ENCODE data around the gene MYO15B. TPM values are rescaled to one million over a fixed set of nuclear protein-coding genes. Genes with fewer than 3 reads are reported as not detected.

Gene MYO15B
- total RNA-seq, 1 donor from 2014 or later = 193 TPM

DNA sequence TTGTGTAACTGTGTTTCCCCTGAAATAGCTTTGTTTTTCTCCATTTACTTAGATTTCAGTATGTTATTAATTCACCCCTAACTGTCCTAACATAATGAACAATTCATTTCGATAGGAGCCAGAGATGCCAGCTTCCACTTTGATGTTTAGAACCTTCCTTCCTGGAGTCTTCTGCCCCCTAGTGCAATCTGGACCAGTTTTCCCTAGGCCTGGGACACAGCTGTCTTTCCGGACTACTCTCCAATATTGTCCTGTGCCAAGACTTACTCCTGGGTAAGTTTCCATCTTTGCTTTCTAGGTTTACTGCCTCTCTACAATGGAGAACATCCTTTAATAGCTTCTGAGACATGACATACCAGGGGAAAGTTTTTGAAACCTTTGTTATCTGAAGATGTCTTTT, 66.6 kb downstream of the MYO15B start:
- H3K36me3 ChIP-seq = peaks cover 53% of the 10 kb centered on the region
- DNase-seq = no peak
- intact Hi-C loops (cut with DNase I) = no loop called here

DNA sequence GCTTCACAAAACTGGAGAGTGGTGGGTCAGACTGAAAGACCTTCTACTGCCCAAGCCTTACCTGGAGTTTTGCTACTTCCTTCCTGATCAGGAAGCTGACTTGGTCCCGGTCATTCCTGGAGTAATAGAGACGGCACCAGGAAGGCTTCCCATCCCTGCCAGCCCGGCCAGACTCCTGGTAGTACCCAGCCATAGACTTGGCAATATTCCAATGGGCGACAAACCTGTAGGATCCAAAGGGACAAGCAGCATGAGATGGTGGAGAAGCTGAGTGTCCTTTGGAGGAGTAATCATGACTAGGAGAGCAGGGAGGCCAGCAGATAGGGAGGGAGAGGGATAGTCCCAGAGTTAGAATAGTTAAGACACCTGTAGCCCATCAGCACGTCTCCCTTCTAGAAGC, 70.6 kb downstream of the MYO15B start:
- intact Hi-C loops (cut with DNase I) = no loop called here
- Histone ChIP-seq H3K9me3 (no peaks in the 10 kb centered on the region), H3K36me3 (peaks cover 62% of the 10 kb centered on the region), H3K27me3 (no peaks in the 10 kb centered on the region), H3K4me1 (no peaks in the 10 kb centered on the region), H3K27ac (no peak overlapping the region), H3K4me3 (no peak overlapping the region)
- DNase-seq (peak; percentile 20), ATAC-seq (no peak)
- TF ChIP-seq, protein P1, sequence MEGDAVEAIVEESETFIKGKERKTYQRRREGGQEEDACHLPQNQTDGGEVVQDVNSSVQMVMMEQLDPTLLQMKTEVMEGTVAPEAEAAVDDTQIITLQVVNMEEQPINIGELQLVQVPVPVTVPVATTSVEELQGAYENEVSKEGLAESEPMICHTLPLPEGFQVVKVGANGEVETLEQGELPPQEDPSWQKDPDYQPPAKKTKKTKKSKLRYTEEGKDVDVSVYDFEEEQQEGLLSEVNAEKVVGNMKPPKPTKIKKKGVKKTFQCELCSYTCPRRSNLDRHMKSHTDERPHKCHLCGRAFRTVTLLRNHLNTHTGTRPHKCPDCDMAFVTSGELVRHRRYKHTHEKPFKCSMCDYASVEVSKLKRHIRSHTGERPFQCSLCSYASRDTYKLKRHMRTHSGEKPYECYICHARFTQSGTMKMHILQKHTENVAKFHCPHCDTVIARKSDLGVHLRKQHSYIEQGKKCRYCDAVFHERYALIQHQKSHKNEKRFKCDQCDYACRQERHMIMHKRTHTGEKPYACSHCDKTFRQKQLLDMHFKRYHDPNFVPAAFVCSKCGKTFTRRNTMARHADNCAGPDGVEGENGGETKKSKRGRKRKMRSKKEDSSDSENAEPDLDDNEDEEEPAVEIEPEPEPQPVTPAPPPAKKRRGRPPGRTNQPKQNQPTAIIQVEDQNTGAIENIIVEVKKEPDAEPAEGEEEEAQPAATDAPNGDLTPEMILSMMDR (IDR thresholded peaks at IDR 0.05) = no peak

More for the DNA sequence above, 66.6 kb downstream of the MYO15B start:
- H3K27ac ChIP-seq = no peak overlapping the region
- no peaks in the 10 kb centered on the region for H3K4me1 ChIP-seq
- TF ChIP-seq, protein P1 (IDR thresholded peaks at IDR 0.05) = no peak
- no peaks in the 10 kb centered on the region for H3K27me3 ChIP-seq
- no peaks in the 10 kb centered on the region for H3K9me3 ChIP-seq
- ATAC-seq = no peak
- H3K4me3 ChIP-seq = no peak overlapping the region

DNA sequence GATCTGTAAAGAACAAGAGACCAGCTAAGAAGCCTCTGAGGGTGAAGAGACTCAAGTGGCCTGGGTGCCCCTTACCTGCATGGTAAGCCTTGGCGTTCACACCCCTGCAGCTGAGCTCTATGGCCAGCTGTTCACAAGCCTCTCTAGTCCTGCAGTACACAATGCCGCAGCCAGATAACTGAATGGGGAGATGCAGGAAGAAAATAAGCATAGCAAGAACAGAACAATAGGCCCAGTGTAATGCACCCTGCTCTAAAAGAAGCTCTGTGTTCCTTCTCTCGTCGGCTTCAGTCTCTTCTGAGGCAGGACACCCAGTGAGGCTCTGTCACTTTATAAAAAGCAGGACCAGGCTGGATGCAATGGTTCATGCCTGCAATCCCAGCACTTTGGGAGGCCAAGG, 73.9 kb downstream of the MYO15B start:
- ATAC-seq (no peak), DNase-seq (no peak)
- H3K27ac ChIP-seq = no peak overlapping the region
- peaks cover 42% of the 10 kb centered on the region for H3K36me3 ChIP-seq
- no peak overlapping the region for H3K4me3 ChIP-seq
- intact Hi-C loops (cut with DNase I) = no loop called here
- no peaks in the 10 kb centered on the region for H3K9me3 ChIP-seq
- TF ChIP-seq, protein P1 (IDR thresholded peaks at IDR 0.05) = no peak
- peaks cover 8% of the 10 kb centered on the region for H3K4me1 ChIP-seq
- H3K27me3 ChIP-seq = no peaks in the 10 kb centered on the region

DNA sequence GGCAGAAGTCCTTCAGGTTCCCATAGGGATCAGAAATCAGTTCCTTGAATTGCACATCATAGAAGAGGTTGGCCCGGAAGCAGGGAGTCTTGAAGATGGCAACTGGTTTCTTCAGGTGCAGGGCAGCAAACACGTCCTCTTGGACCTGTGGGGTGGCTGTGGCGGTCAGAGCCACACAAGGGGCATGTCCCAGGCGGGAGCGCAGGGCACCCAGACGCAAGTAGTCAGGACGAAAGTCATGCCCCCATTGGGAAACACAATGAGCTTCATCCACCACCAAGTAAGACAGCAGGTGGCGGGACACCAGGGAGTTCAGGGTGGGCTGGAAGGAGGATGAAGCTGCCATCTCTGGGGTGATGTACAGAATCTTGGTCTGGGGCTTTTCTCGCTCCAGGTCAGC, 74.9 kb downstream of the MYO15B start:
- ATAC-seq (no peak), DNase-seq (peak; percentile 51)
- Histone ChIP-seq H3K9me3 (no peaks in the 10 kb centered on the region), H3K27me3 (no peaks in the 10 kb centered on the region), H3K4me3 (no peak overlapping the region), H3K4me1 (peaks cover 10% of the 10 kb centered on the region), H3K36me3 (peaks cover 35% of the 10 kb centered on the region), H3K27ac (no peak overlapping the region)
- TF ChIP-seq, protein P1 (IDR thresholded peaks at IDR 0.05) = no peak
- intact Hi-C loops (cut with DNase I) = no loop called here

DNA sequence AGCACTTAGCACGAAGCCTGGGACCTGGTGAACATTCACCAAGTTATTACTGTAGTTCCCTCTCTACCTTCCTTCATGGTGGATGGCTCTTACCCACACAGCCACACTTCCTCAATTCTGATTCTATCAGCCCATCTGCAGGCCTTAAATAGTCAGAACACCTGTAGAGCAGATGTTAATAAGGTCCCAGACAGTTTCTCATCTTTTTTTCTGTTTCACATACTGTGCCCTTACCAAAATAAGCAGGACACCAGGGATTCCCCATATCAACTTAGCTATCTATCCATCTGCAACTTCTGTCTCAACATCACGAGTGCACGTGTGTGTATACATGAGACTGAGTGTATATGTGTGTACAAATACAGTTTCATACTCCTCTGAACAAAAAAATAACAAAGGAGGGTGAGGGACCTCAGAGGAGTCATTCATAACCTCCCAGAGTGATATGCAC, 76.5 kb downstream of the MYO15B start:
- intact Hi-C loops (cut with DNase I) = no loop called here
- no peak for DNase-seq
- Histone ChIP-seq H3K27me3 (no peaks in the 10 kb centered on the region), H3K9me3 (no peaks in the 10 kb centered on the region), H3K4me1 (peaks cover 21% of the 10 kb centered on the region), H3K36me3 (peaks cover 38% of the 10 kb centered on the region), H3K27ac (no peak overlapping the region), H3K4me3 (no peak overlapping the region)
- ATAC-seq = no peak
- TF ChIP-seq, protein P1 (IDR thresholded peaks at IDR 0.05) = no peak

DNA sequence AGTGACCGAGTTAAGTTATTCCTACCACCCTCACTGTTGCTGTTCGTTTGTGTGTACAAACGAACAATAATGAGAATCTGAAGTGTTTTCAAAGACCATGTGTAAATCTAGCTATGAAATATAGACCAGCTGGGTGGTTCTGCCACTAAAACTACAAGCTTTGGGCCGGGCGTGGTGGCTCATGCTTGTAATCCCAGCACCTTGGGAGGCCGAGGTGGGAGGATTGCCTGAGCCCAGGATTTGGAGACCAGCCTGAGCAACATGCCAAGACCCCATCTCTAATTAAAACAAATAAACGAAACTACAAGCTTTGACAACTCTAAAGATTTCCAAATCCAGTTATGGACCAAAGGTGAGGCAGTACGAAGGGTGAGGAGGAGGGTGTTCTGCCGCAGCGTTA, 78.4 kb downstream of the MYO15B start:
- no peak overlapping the region for H3K27ac ChIP-seq
- no peaks in the 10 kb centered on the region for H3K9me3 ChIP-seq
- H3K36me3 ChIP-seq = peaks cover 46% of the 10 kb centered on the region
- intact Hi-C loops (cut with DNase I) = no loop called here
- H3K4me1 ChIP-seq = peaks cover 24% of the 10 kb centered on the region
- peak overlapping the region; percentile 93 for H3K4me3 ChIP-seq
- ATAC-seq (no peak), DNase-seq (peak; percentile 35)
- no peaks in the 10 kb centered on the region for H3K27me3 ChIP-seq
- TF ChIP-seq, protein P1 (IDR thresholded peaks at IDR 0.05) = no peak
